ENCODE data around the gene ZNF280A. TPM values are rescaled to one million over a fixed set of nuclear protein-coding genes. Genes with fewer than 3 reads are reported as not detected.
"Not testable (repeated sequence)": the region's sequence is repeated elsewhere in the genome, so short reads cannot be mapped to it uniquely, and the experiment has no call there.

ZNF280A gene
- total RNA-seq, 2 donors from 2014 or later: not detected

DNA sequence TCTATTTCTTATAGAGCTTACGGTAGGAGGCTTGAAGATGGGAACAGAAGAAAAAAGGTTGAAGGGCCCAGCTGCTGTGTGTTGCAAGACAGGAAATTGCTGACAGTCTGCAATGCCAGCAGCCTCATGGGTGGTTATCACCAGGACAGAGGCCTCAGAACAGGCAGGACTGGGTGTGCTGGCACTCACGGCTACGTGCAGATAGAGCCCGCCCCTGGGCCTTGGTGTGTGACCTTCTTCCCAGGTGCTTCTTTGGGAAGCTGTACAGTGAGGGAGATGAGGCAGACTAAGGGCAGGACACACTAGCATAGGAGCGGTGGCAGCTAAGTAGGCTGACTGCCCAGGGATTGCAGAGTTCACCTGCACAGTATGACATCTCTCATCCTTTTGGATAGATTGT is 26.4 kb upstream of the ZNF280A start:
- intact Hi-C loops (cut with DNase I): no loop called here

DNA sequence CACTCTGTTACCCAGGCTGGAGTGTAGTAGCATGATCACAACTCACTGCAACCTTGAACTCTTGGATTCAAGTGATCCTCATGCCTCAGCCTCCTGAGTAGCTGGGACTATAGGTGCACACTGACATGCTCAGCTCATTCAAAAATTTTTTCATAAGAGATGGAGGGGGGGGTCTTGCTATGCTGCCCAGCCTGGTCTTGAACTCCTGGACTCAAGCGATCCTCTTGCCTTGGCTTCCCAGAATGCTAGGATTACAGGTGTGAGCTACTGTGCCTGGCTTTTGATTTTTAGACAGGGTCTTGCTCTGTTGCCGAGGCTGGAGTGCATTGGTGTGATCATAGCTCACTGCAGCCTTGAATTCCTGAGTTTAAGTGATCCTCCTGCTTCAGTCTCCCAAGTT is 25.0 kb upstream of the ZNF280A start:
- DNase-seq (ENCODE audit: low spot score): no peak
- intact Hi-C loops (cut with DNase I): no loop called here

More for the DNA sequence above, 26.4 kb upstream of the ZNF280A start:
- DNase-seq (ENCODE audit: low spot score): no peak

DNA sequence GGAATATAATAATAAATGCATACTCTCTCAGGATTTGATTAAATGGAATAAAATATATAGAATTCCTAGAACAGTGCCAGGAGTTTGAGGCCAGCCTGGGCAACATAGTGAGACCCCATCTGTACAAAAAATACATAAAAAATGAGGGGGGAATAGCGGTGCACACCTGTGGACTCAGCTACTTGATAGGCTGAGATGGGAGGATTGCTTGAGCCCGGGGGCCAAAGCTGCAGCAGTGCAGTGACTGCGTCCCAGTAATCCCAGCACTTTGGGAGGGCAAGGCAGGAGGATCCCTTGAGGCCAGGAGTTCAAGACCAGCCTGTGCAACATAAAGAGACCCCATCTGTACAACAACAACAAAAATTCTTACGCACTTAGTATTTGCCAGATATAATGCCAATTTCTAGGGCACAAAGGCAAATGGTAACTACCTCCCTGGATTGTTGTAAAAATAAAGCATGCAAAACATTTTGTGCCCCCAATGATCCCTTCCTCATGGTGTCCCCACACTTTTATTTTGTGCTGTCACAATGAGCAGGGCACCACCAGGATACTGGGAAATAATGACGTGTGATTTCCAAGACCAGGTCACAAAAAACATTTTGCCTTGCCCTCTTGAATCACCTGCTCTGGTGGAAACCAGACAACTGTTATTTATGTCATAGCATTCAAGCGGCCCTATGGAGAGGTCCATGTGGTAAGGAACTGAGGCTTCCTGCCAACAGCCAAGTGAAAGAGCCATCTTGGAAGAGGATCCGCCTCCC is 18.3 kb upstream of the ZNF280A start:
- intact Hi-C loops (cut with DNase I): no loop called here
- no peak for DNase-seq (ENCODE audit: low spot score)

DNA sequence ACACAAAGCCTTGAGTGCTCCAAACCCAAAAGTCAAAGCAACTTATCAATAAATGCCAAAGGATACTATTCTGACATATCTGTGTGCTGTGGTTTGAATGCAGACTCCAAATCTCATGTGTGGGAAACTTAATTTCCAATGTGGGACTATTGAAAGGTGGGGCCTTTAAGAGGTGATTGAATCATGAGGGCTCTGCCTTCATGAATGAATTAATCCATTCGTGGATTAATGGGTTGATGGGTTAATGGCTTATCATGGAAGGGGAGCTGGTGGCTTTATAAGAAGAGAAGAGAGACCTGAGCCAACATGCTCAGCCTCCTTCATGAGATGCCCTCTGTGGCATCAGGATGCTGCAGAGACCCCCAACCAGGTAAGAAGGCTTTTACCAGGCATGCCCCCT is 16.8 kb upstream of the ZNF280A start:
- intact Hi-C loops (cut with DNase I): no loop called here
- no peak for DNase-seq (ENCODE audit: low spot score)

DNA sequence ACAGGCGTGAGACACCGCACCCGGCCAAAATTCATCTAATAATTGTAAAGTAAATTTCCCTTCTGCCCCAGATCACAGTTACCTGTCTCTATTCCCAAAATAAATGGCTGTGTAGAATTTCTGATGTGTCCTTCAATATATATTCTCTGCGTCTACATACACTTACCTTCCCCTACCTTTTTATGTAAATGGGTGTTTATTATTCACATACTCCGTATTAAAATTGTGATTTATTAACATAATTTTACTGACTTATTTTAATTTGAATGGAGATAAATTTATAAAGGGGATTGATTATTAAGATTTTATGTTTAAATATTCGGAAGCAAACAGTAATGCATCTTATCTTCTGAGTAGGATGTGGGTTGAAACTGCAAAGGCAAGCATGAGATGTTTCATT is 16.4 kb upstream of the ZNF280A start:
- no peak for DNase-seq (ENCODE audit: low spot score)
- intact Hi-C loops (cut with DNase I): no loop called here

DNA sequence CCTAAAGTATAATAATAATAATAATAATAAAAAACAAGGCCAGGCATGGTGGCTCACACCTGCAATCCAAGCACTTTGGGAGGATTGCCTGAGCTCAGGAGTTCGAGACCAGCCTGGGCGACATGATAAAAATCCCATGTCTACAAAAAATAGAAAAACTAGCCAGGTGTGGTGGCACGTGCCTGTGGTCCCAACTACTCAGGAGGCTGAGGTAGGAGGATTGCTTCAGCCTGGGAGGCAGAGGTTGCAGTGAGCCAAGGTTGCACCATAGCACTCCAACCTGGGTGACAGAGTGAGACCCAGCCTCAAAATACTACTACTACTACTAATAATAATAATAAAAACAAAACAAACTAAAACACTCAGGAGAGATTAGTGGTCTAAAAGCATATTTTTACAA is 15.6 kb upstream of the ZNF280A start:
- intact Hi-C loops (cut with DNase I): no loop called here
- DNase-seq (ENCODE audit: low spot score): no peak

DNA sequence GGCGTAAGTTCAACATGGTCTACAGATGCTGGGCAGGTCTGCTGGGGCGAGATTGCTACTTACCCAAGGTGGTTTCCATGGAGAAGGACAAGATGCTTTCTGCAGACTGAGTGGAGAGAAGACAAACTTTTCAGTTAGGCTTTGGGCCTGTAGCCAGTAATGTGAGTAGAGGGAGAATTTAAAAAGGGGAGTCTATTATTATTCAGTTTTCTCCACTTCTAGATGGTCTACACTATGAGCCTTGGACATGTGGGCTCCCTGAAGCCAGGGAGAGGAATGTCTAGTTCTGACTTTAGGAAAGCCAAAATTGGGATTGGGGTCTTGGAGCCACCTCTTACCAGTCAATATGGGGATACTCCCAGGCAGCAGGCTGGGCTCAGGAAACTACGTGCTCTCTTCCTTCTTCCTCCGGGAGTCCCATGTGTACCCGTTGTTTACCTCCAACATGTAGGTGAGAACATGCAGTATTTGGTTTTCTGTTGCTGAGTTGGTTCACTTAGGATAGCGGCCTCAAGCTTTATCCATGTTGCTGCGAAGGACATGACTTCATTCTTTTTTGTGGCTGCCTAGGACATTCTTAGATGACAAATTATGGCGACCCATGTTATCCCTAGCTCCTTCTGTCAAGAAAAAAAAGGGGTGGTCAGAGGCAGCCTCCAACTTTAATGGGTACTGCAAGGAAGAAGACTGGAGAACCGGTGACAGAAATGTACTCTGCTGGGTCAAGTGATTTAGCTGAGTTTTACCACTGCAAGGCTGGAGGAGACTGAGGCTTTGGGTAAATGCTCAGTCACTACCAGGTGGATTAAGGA is 14.7 kb upstream of the ZNF280A start:
- intact Hi-C loops (cut with DNase I): no loop called here
- no peak for DNase-seq (ENCODE audit: low spot score)

DNA sequence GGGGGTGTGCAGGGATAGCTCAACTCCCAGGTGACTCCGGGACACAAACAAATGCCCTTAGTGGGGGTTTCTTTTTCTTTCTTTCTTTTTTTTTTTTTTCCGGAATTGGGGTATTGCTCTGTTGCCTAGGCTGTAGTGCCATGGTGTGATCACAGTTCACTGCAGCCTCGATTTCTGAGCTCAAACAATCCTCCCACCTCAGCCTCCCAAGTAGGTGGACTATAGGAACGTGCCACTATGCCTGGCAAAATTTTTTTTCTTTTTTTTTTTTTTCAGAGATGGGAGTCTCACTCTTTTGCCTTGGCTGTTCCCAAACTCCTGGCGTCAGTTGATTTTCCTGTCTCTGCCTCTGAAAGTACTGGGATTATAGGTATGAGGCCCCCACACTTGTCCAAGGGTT is 13.8 kb upstream of the ZNF280A start:
- DNase-seq (ENCODE audit: low spot score): no peak
- intact Hi-C loops (cut with DNase I): no loop called here

DNA sequence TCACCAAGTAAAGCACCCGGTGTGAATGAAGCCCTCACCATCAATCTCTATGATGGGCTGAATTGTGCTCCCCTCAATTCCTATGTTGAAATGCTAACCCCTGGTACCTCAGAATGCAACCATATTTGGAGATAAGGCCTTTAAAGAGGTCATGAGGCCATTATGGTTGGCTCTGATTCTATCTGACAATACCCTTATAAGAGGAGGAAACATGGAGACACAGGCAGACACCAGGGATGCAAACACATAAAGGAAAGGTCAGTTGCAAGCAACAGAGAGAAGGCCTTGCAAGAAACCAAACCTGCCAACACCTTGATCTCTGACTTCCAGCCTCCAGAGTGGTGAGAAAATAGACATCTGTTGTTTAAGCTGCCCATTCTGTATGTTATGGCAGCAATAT is 13.3 kb upstream of the ZNF280A start:
- DNase-seq (ENCODE audit: low spot score): no peak
- intact Hi-C loops (cut with DNase I): no loop called here

DNA sequence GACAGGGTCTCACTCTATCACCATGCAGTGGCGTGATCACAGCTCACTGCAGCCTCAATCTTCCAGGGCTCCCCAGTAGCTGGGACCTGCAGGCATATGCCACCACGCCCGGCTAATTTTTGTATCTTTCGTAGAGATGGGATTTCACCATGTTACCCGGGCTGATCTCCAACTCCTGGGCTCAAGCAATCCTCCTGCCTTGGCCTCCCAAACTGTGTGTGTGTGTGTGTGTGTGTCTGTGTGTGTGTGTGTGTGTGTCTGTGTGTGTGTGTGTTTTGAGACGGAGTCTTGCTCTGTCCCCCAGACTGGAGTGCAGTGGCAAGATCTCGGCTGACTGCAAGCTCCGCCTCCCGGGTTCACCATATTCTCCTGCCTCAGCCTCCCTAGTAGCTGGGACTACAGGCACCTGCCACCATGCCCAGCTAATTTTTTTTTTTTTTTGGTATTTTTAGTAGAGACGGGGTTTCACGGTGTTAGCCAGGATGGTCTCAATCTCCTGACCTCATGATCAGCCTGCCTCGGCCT is 12.5 kb upstream of the ZNF280A start:
- DNase-seq (ENCODE audit: low spot score); intact Hi-C loops (cut with DNase I): not testable (repeated sequence)

DNA sequence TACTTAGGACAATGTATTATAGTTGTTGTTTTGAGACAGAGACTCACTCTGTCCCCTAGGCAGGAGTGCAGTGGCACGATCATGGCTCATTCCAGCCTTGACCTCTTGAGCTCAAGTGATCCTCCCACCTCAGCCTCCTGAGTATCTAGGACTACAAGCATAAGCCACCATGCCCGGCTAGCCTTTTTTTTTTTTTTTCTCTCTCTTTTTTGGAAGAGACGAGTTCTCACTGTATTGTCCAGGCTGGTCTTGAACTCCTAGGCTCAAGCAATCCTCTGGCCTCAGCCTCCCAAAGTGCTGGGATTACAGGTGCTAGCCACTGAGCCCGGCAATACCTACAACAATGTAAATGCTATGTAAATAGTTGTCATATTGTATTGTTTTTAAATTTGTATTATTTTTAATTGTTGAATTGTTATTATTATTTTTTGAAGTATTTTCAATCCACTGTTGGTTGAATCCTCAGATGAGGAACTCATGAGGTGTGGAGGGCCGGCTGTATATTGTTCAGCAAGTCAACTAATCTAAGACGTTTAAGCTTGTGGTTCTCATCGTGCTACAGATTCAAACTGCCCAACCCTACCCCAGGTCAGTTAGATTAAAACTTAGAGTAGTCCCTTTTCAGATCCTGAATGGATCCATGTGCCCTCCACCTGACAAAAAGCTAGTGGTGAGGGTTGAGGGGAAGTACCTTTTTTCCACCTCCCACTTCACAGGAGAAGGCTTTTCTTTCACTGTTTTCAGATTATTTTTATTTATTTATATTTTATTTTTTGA is 11.9 kb upstream of the ZNF280A start:
- intact Hi-C loops (cut with DNase I): no loop called here
- no peak for DNase-seq (ENCODE audit: low spot score)

DNA sequence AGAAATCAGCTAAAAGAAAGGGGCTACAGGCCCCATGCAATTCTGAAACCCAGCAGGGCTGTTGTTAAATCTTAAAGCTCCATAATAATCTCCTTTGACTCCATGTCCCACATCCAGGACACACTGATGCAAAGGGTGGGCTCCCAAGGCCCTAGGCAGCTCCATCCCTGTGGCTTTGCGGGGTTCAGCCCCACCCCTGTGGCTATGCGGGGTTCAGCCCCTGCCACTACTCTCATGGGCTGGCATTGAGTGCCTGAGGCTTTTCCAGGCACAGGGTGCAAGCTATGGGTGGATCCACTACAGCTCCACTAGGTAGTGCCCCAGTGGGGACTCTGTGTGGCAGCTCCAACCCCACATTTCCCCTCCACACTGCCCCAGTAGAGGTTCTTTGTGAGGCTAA is 8.7 kb upstream of the ZNF280A start:
- intact Hi-C loops (cut with DNase I): no loop called here
- DNase-seq (ENCODE audit: low spot score): no peak

DNA sequence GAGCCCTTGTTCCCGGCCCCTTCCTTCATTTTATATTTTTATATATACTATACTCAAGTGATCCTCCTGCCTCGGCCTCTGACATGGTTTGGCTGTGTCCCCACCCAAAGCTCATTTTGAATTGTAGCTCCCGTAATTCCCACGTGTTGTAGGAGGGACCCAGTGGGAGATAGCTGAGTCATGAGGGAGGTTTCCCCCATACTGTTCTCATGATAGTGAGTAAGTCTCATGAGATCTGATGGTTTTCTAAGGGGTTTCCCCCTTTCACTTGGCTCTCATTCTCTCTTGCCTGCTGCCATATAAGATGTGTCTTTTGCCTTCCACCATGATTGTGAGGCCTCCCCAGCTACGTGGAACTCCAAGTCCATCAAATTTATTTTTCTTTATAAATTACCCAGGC is 7.2 kb upstream of the ZNF280A start:
- intact Hi-C loops (cut with DNase I): no loop called here
- DNase-seq (ENCODE audit: low spot score): no peak

DNA sequence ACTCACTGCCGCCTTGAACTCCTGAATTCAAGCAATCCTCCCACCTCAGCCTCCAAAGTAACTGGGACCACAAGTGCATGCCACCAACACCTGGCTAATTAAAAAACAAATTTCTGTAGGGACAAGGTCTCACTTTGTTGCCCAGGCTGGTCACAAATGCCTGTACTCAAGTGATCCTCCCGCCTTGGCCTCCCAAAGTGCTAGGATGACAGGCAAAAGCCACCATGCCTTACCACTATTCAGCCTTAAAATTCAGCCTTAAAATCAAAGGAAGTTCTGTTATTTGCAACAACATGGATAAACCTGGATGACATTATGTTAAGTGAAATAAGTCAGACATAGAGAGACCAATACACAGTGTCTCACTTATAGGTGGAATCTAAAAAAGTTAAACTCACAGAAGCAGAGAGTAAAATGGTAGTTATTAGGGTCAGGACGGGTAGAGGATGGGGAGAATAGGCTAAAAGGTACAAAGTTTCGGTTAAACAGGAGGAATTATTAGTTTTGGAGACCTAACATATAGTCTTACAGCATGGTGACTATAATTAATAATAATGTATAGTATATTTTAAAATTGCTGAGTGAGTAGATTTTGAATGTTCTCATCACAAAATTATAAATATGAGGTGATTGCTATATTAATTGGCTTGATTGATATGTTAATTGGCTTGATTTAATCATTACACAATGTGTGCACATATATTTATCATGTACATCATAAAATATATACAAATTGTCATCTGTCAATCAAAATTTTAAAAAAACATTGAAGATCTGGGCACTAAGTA is 6.2 kb upstream of the ZNF280A start:
- no peak for DNase-seq (ENCODE audit: low spot score)
- intact Hi-C loops (cut with DNase I): no loop called here

DNA sequence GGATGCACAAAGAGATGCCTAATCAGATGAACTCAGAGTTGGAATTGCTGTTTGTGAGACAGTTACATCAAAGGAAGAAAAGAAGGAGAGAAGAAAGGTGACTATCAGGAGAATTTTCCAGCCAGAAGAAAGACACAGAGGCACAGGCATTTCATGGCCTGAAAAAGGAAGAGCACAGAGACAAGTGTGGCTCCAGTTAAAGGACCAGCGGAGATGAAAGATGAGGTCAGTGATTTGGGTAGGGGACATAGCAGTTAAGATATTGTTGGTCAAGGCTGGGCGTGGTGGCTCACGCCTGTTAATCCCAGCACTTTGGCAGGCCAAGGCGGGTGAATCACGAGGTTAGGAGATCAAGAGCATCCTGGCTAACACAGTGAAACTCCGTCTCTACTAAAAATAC is 3.4 kb upstream of the ZNF280A start:
- DNase-seq (ENCODE audit: low spot score): no peak

DNA sequence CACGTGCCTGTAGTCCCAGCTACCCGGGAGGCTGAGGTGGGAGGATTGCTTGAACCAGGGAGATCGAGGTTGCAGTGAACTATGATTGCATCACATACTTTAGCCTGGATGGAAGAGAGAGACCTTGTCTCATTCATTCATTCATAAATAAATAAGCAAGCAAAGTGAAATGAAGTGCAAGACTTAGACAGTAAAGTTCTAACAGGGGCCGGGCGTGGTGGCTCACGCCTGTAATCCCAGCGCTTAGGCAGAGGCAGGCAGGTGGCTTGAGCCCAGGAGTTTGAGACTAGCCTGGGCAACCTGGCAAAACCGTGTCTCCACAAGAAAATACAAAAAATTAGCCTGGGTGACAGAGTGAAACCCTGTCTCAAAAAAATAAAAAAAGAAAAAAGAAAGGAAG is 1.6 kb upstream of the ZNF280A start:
- intact Hi-C loops (cut with DNase I): no loop called here
- DNase-seq (ENCODE audit: low spot score): no peak

More for the DNA sequence above, 3.4 kb upstream of the ZNF280A start:
- intact Hi-C loops (cut with DNase I): no loop called here

DNA sequence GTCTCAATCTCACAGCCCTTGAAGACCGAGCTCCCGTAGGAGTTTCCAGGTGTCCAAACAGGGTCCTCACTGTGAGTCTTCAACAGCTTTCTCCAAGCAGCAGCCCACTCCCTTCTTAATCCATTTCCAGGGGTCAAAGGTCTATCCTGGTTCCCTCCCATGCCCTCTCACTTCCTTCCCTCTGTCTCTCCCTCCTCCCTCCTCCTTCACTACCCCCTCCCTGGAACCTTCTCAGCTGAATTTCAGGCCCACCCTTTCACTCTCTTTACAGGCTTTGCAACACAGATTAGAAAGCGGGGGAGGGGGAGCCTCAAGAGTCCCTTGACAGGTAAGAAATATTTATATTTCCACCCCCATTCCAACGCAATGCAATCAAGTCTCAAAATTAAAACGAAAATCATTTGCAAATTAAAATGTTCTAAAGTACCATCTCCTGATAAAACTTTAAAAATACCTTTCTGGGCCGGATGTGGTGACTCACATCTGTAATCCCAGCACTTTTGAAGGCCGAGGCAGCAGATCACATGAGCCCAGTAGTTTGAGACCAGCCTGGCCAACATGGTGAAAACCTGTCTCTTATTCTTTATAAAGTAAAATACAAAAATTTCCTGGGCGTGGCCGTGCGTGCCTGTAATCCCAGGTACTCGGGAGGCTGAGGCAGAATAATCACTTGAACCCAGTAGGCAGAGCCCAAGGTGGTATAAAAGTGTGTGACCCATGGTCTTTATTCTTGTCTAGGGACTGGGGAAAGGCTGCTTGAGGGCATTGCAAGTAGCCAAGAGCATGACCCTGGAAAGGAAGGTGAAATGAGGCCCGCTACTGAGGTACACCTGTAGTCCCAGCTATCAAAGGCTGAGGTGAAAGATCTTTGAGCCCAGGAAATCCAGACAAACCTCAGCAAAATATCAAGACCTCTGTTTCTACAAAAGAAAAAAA is 865 bp upstream of the ZNF280A start:
- no peak for DNase-seq (ENCODE audit: low spot score)

DNA sequence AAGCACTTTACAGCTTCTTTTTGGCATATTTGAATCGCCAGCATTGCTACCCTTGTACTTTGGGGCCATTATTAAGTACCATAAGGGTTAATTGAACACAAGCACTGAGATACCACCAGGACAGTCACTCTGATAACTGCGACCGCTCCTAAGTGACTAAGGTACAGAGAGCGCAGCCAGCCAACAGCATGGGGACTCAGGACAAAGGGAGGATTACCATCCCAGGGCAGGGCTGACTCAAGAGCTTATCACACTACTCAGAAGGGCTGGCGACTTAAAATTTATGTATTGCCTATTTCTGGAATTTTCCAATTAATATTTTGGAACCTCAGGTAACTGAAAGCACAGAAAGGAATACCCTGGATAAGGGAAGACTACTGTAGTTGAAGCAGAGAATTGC is 479 bp downstream of the ZNF280A start:
- no peak for DNase-seq (ENCODE audit: low spot score)
- intact Hi-C loops (cut with DNase I): no loop called here

More for the DNA sequence above, 865 bp upstream of the ZNF280A start:
- intact Hi-C loops (cut with DNase I): no loop called here

All from posterior vena cava (tissue), 2 donors.